LNCAP (cell line): ENCODE data around the gene AGPAT3.

Source experiments
- CTCF ChIP-seq: fragments of 450-650 bp; IDR thresholded peaks from 2 replicates; pipeline ENCODE4 v1.5.1; 2017; ENCODE audit warnings: mild to moderate bottlenecking

Gene AGPAT3

GRCh38 chr21:43968410-43969114 lies 103.5 kb downstream of the AGPAT3 start:
- no peak for TF ChIP-seq CTCF

GRCh38 chr21:43969115-43969444 lies 104.1 kb downstream of the AGPAT3 start:
- TF ChIP-seq CTCF = no peak

- TF ChIP-seq CTCF = no peak
Observed at GRCh38 chr21:43970551-43970950, 105.5 kb downstream of the AGPAT3 start.

- no peak for TF ChIP-seq CTCF
Observed at GRCh38 chr21:43971201-43971991, 106.4 kb downstream of the AGPAT3 start.

- TF ChIP-seq CTCF = no peak
Observed at GRCh38 chr21:43971992-43972255, 106.9 kb downstream of the AGPAT3 start.

- TF ChIP-seq CTCF = no peak
Observed at GRCh38 chr21:43972850-43973633, 108.0 kb downstream of the AGPAT3 start.

- no peak for TF ChIP-seq CTCF
Observed at GRCh38 chr21:43973634-43973955, 108.6 kb downstream of the AGPAT3 start.
